ENCODE measurements around the gene SCAMP2.

GRCh38 chr15:74870436-74871215, 2.5 kb downstream of the SCAMP2 start:
- TF ChIP-seq CTCF (IDR thresholded peaks at IDR 0.05; ENCODE audit: low read depth, low read length) (no peak), EZH2phosphoT487 (IDR thresholded peaks at IDR 0.05; ENCODE audit: low read depth) (no peak)
